SH-SY5Y (cell line): ENCODE results near the gene APH1B.

ENCODE experiments used
- GATA2 ChIP-seq: IDR thresholded peaks from 2 replicates; pipeline ENCODE4 v1.6.1; 2011; ENCODE audit warnings: mild to moderate bottlenecking, low read depth, low read length
- GATA3 ChIP-seq: IDR thresholded peaks from 2 replicates; pipeline ENCODE4 v1.6.1; 2011; ENCODE audit warnings: low read depth, mild to moderate bottlenecking, low read length, moderate library complexity

- TF ChIP-seq GATA2 (no peak), GATA3 (no peak)
These were observed 9.7 kb downstream of the APH1B start for GRCh38 chr15:63287109-63287508.
